AG10803 (cell line): ENCODE measurements around the gene MYBPHL.

ENCODE experiments used
- DNase-seq: peaks from one replicate; pipeline ENCODE4 v3.0.0; 2010; ENCODE audit warnings: low read depth
- H3K4me3 ChIP-seq: 2 replicates; pipeline ENCODE4 v1.5.1; 2011; ENCODE audit warnings: mild to moderate bottlenecking, low read length, control low read depth
- TF ChIP-seq, protein P1 (sequence below): conservative IDR thresholded peaks from 2 replicates; pipeline ENCODE4 v1.5.1; 2011; ENCODE audit warnings: mild to moderate bottlenecking, low read length, control low read depth, inconsistent platforms

Gene MYBPHL

DNA sequence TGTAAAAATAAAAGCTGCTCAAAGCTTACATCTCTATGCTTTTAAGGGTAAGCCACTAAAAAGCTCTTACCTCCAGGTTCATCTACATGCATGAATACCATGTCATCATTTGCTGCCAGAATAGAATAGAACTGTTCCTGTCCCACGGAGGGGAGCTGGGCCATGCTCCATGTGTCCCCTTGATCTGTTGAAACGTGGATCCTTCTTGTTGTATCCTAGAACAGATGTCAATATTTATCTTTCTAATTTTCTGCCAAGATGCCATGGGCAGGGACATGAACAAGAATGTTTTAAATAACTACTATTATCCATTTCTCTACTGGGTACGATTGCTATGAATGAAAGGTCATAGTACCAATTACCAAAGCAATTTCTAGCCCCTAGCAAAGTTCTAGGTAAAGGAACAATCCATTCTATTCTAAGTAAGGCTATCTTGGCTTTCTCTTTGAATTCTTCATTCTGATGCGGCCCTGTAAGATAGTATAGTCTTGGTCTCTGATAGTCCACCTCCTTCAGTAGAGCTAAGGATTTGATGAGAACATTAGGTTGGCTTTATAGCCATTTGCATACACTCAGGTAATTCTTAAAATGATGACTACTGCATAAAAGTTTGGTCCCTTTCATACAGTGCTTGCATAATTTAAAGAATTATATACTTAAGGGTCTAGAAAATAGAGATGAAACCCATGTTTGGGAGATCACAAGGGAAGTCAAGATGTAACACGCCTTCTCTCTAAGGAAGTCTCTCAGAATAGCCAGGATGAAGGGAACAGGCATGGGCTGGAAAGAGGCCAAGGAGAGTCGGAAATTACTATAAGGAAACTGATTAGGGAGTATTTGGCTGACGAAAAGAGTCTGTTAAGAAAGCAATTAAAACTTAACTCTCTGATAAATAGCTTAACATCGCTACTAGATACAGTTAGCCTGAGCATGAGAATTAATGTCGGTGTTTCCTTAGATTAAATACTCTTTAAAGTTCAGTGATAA lies 35.4 kb upstream of the MYBPHL start:
- TF ChIP-seq, protein P1, sequence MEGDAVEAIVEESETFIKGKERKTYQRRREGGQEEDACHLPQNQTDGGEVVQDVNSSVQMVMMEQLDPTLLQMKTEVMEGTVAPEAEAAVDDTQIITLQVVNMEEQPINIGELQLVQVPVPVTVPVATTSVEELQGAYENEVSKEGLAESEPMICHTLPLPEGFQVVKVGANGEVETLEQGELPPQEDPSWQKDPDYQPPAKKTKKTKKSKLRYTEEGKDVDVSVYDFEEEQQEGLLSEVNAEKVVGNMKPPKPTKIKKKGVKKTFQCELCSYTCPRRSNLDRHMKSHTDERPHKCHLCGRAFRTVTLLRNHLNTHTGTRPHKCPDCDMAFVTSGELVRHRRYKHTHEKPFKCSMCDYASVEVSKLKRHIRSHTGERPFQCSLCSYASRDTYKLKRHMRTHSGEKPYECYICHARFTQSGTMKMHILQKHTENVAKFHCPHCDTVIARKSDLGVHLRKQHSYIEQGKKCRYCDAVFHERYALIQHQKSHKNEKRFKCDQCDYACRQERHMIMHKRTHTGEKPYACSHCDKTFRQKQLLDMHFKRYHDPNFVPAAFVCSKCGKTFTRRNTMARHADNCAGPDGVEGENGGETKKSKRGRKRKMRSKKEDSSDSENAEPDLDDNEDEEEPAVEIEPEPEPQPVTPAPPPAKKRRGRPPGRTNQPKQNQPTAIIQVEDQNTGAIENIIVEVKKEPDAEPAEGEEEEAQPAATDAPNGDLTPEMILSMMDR, result no peak
- H3K4me3 ChIP-seq, result no peak overlapping the region
- no peak for DNase-seq

DNA sequence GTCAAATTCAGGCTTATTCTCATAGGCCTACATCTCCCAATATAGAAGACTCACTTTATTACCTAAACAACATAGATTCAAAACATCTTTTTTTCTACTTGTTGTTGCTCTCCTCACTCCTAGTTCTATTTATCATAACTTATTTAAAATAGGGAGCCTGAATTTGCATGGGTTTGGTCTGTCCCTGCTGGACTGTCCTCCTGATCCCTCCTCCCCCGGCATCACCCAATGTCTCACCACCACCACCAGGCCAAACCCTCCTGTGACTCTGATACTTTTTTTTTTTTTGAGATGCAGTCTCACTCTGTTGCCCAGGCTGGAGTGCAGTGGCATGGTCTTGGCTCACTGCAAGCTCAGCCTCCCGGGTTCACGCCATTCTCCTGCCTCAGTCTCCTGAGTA lies 31.8 kb upstream of the MYBPHL start:
- H3K4me3 ChIP-seq, result no peak overlapping the region
- TF ChIP-seq, protein P1, result no peak
- no peak for DNase-seq

DNA sequence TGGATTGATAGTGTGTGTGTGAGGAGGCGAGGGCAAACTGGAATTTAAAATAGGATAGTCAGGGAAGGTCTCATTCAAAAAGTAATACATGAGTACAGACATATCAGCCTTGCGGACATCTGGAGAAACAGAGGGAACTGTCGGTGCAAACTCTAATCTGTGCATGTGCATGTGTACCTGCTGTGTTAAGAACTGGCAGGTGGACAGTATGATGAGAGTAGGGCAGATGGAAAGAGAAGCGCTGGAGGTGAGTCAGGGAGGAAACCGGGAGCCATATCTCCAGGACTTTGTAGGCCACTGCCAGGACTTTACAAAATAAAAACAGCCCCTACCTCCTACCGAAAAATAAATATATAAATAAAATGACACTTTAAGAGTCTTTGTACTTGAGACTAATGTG lies 31.3 kb upstream of the MYBPHL start:
- TF ChIP-seq, protein P1, result no peak
- no peak for DNase-seq

DNA sequence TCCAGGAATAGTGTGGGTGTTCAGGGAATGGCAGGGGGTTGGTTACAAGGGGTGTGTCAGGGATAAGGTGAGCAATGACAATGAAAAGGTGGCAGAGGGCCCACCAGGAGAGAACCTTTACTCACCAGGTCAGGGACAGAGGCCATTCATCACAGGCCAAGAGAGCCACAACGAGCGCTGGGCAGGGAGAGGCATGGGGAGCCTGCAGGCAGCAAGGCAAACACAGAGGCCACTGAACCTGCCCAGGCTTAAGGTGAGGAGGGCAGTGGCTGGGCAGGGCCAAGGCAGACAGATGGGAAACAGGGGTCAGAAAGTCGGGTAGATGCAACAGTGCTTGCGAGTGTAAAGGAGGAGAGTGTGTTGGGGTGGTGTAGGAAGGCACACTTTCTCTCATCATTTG lies 28.3 kb upstream of the MYBPHL start:
- TF ChIP-seq, protein P1, result no peak
- H3K4me3 ChIP-seq, result no peak overlapping the region
- DNase-seq, result no peak

More for the DNA sequence above, 31.3 kb upstream of the MYBPHL start:
- no peak overlapping the region for H3K4me3 ChIP-seq

DNA sequence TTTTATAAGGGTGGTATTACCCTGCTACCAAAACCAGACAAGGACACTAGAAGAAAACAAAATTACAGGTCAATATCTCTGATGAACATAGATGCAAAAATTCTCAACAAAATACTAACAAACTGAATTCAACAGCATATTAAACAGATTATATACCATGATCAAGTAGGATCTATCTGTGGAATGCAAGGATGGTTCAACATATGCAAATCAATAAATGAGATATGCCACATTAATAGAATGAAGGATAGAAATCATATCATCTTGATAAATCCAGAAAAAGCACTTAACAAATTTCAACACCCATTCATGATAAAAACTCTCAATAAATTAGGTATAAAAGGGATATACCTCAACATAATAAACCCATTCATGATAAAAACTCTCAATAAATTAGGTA lies 24.3 kb upstream of the MYBPHL start:
- H3K4me3 ChIP-seq, result no peak overlapping the region
- no peak for DNase-seq
- TF ChIP-seq, protein P1, result no peak

DNA sequence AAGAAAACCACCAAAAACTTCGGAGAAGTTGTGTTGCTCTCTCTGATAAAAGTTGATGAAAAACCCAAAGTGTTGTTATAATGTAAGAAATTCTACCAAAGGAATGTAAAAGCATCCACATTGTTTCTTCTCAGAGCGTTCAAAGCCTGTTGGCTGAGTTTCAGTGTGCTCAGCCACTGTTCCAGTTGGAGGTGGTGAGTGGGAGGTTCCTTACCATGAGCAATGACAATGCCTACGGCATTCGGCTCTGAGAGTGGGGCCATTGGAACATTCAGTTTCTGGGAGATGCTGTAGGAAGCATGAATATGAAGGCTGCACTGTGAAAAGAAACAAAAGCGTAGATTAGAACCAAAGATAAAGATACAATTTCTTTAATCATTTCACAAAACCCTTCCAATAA lies 20.5 kb upstream of the MYBPHL start:
- no peak overlapping the region for H3K4me3 ChIP-seq
- TF ChIP-seq, protein P1, result no peak
- no peak for DNase-seq

DNA sequence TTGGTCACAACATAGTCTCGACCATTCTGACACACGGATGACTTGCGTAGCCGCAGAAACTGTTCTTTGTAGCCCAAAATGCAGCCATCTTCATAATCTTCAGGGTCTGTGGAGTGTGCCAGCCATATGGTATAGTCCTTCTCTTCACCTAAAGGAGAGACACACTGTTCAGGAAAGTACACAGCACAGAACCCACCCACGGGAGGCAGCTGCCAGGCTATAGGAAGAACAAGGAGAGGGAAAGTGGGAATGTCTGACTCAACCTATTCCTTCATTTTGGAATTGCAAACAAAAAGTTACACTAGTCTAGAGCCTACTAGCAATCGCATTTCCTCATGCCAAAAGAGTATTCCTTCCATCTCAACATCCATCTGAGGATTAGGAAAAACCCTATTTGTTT lies 16.2 kb upstream of the MYBPHL start:
- no peak for DNase-seq
- TF ChIP-seq, protein P1, result no peak
- H3K4me3 ChIP-seq, result no peak overlapping the region
